GM12873 (cell line): ENCODE measurements around the gene ATP1A3.
A peak's percentile ranks its signal among the peaks of the same experiment; 100 is the strongest.

Source experiments
- CTCF ChIP-seq: IDR thresholded peaks from 2 replicates; pipeline ENCODE4 v1.5.1; 2012; ENCODE audit warnings: low read depth, mild to moderate bottlenecking, moderate library complexity, low read length, control low read depth; ENCODE audit not compliant: insufficient read depth; ENCODE audit errors: missing control alignments

ATP1A3 gene

GRCh38 chr19:41945135-41945766, 48.8 kb downstream of the ATP1A3 start:
- no peak for TF ChIP-seq CTCF

- no peak for TF ChIP-seq CTCF
Measured at GRCh38 chr19:41944336-41944735, 49.7 kb downstream of the ATP1A3 start.

GRCh38 chr19:41941410-41942202, 52.4 kb downstream of the ATP1A3 start:
- TF ChIP-seq CTCF = no peak

- no peak for TF ChIP-seq CTCF
Measured at GRCh38 chr19:41940731-41941409, 53.2 kb downstream of the ATP1A3 start.

GRCh38 chr19:41939861-41940730, 53.9 kb downstream of the ATP1A3 start:
- no peak for TF ChIP-seq CTCF

GRCh38 chr19:41937525-41938468, 56.2 kb downstream of the ATP1A3 start:
- peak; percentile 32 for TF ChIP-seq CTCF
